ENCODE results near the gene TTC9C. TPM values are rescaled to one million over a fixed set of nuclear protein-coding genes. Genes with fewer than 3 reads are reported as not detected.
"Not testable (repeated sequence)": the region's sequence is repeated elsewhere in the genome, so short reads cannot be mapped to it uniquely, and the experiment has no call there.

TTC9C gene
- total RNA-seq, 1 donor from 2014 or later, result 23.9 TPM

- DNase-seq, result peak; percentile 98
Measured at GRCh38 chr11:62709247-62710000, 18.9 kb upstream of the TTC9C start.

GRCh38 chr11:62710001-62710345, 18.3 kb upstream of the TTC9C start:
- DNase-seq, result no peak

- DNase-seq, result no peak
Measured at GRCh38 chr11:62712276-62712812, 15.9 kb upstream of the TTC9C start.

- no peak for DNase-seq
Measured at GRCh38 chr11:62712861-62713260, 15.4 kb upstream of the TTC9C start.

GRCh38 chr11:62713343-62713742, 14.9 kb upstream of the TTC9C start:
- DNase-seq, result no peak

GRCh38 chr11:62715150-62716130, 12.8 kb upstream of the TTC9C start:
- DNase-seq, result no peak

- no peak for DNase-seq
Measured at GRCh38 chr11:62716206-62716605, 12.1 kb upstream of the TTC9C start.

- no peak for DNase-seq
Measured at GRCh38 chr11:62716816-62717215, 11.5 kb upstream of the TTC9C start.

- no peak for DNase-seq
Measured at GRCh38 chr11:62719302-62719978, 8.8 kb upstream of the TTC9C start.

GRCh38 chr11:62721994-62722393, 6.3 kb upstream of the TTC9C start:
- DNase-seq, result no peak

- DNase-seq, result no peak
Measured at GRCh38 chr11:62724171-62724570, 4.1 kb upstream of the TTC9C start.

GRCh38 chr11:62725646-62726045, 2.6 kb upstream of the TTC9C start:
- no peak for DNase-seq

- no peak for DNase-seq
Measured at GRCh38 chr11:62726156-62726914, 2.0 kb upstream of the TTC9C start.

GRCh38 chr11:62726915-62727164, 1.4 kb upstream of the TTC9C start:
- no peak for DNase-seq

GRCh38 chr11:62727165-62727871, 968 bp upstream of the TTC9C start, which contains the start of gene HNRNPUL2:
TSS of gene HNRNPUL2 (minus strand) at chr11:62727457. CDS start at chr11:62727156, 301 bp downstream.
- DNase-seq, result peak; percentile 99

GRCh38 chr11:62727872-62728170, 465 bp upstream of the TTC9C start:
- DNase-seq, result peak; percentile 97

- not testable (repeated sequence) for DNase-seq
Measured at GRCh38 chr11:62730076-62730475, 1.8 kb downstream of the TTC9C start.

GRCh38 chr11:62732830-62733229, 4.5 kb downstream of the TTC9C start:
- DNase-seq, result no peak

- no peak for DNase-seq
Measured at GRCh38 chr11:62737196-62737595, 8.9 kb downstream of the TTC9C start.

- DNase-seq, result no peak
Measured at GRCh38 chr11:62747475-62748160, 19.3 kb downstream of the TTC9C start.

- DNase-seq, result not testable (repeated sequence)
Measured at GRCh38 chr11:62749931-62750330, 21.6 kb downstream of the TTC9C start.
